Stimulated activated CD4-positive, alpha-beta T cell treated with anti-CD3 and anti-CD28 coated beads, TNF-alpha, amount 100 ng/mL, for 24 hours (primary cell): Measurements from ENCODE around the gene CHRNB2.

ENCODE experiments used
- DNase-seq, 3 experiments: peaks; one replicate each; pipeline ENCODE4 v3.0.0-alpha.2; 2020; ENCODE audit warnings: low read depth in 3 of 3

Gene CHRNB2

DNA sequence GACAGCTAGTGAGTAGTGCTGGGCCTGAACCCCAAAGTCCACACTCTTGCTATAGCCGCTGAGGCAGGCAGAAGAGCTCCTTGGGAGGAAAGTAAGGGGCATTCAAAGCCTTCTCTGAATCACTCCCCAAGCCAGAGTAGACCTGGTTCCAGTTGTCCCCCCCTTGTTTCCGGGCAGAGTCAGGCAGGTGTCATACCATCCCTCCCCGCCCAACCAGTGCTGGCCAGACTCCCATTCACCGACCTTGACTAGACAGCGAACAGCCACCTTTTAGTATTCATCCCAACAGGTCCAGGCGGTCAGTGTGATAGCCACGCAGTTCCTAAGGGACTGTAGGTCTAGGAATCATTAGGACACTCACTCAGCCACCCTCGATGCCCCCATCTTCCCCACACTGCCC lies 11.8 kb downstream of the CHRNB2 start:
- DNase-seq, result no peak

DNA sequence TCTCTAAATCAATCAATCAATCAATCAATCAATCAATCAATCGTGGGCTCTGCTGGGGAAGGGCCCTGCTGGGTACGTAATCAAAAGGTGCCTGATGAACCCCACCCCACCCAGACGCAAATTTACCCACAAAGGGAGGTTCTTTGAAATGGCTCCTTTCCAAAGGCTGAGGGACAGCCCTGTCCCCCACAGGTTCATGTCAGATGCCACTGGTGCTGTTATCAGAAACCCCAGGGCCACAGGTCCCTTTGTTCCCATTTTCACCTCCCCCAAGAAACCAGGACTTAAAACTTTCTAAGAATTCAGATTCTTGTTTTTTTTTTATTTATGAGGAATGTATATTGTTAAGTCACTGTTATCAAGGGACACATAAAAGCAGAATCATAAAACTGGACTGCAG lies 14.2 kb downstream of the CHRNB2 start:
- DNase-seq, result no peak

DNA sequence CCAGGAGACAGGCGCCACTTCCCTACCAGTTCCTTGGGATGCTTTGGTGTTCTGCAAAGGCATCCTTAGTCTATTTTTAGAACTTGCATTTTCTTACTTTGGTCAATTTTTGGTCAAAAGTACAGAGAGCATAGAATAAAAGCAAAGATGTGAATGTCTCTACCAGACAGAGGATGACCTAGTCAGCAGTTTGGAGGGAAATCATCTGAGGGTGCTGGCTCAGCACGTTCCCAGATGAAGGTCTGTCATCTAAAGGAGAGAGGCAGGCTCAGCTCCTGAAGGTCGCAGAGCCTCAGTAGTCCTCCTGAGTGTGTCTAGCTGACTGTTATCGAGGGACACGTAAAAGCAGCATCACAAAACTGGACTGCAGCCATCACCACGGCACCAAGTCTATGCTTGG lies 15.3 kb downstream of the CHRNB2 start:
- DNase-seq, result no peak

DNA sequence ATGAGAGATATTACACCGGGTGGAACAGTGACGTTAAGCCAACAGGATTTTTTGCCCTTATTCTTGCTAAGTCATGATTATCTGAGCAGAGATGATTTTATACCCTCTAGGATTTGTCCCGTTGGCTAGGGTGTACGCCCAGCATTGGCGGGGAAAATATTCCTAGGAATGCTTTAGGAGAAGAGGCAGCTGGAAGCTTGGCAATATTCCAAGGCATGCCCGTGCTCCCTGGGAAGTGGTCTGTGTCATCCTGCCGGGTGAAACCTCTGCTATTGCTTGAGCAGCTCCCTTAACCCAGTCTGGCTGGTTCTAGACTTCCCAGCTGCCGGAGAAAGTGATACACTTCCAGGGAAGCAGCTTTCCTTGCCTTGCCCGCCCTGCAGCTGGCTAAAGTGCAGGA lies 16.2 kb downstream of the CHRNB2 start:
- DNase-seq, result no peak

DNA sequence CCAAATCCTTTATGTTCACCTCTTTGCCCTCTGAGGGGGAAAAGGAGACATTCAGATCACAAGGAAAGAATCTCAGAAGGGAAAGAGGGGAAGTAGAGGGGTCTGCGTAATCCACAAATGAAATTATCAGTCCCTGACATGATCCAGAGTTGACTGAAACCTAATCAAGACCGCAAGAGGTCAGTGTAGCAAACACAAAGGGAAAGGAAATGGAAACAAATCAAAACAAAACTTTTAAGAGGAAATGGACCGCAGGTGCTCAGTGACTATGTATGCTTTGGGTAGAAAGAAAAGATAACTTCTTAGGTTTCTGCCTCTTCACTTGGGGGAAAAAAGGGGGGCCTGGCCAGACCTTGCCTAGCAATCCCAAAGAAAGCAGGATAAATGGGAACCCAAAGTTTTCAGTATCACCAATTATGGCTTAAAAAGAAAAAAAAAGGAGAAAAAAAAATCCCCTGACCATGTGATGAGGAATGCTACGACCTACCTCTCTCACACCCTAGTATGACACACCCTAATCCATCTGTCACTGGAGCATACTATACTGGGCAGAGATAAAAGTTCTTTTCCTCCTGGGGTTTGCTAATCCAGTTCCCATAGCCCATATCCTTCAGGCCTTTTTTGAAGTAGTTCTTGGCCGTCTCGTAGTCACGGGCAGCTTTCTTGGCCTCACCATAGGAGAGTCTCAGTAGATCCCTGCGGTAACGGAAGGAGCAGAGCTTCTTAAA lies 16.9 kb downstream of the CHRNB2 start:
- DNase-seq, result no peak

DNA sequence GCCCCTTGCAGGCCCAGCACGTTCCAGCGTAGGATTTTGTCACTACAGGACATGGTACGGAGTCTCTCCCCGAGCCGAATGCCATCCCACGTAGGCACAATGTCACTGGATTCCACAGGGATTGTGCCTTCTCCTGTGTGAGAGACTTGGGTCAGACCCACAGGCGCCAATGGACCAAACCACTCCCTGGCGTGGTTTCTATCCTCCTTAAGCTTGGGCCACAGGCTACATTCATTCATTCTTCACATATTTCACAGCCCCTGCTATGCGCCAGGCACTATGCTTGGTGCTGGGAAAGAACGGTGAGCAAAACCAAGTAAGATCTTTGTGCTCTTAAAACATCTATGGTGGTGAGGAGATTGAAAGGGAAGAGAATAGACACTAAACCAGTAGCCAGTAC lies 18.7 kb downstream of the CHRNB2 start:
- DNase-seq, result no peak

DNA sequence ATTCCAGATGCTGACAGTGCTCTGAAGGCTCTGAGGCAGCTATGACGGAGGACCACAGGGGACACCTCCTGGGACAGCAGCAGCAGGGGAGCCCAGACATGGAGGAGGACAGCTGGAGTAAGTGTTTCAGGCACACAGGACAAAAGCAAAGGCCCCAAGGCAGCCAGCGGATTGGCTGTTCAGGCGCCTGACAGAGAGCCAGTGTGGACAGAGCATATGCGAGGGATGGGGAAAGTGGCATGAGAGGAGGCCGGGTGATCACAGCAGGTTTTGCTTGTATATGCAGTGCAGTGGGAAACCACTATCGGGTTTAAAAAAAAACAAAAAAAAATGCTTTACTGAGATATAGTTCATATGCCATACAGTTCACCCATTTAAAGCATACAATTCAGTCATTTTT lies 19.1 kb downstream of the CHRNB2 start:
- no peak for DNase-seq

DNA sequence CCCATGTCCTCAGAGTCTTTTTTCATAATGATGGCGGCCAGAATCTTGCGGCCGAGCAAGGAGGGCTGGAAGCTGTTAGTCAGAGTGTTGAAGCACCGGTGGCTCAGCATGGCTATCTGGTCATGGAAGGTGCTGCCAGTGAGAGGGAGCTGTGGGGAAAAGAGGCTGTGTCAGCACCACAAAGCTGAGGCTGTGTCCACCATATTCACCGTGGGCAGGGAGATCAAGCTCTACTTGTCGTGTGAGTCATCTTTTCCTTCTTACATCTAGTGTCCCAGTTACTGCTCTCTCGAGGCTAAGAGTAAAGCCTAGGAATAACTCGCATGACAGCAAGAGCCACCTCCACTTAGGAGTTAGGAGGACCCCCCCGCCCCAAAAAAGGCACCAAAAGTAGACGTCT lies 22.2 kb downstream of the CHRNB2 start:
- DNase-seq, result no peak

DNA sequence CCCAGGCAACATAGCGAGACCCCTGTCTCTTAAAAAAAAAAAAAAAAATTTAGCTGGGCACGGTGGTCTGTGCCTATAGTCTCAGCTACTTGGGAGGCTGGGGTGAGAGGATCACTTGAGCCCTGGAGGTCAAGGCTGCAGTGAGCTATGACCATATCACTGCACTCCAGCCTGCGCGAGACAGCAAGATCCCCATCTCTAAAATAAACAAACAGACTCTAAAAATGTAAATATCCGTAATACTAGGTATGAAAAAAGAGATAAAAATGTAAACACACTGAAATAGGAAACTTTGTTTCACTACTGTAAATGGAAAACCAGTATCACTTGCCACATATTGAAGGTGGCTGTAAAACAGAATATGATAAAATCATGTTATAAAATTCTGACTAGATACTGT lies 23.2 kb downstream of the CHRNB2 start:
- no peak for DNase-seq

DNA sequence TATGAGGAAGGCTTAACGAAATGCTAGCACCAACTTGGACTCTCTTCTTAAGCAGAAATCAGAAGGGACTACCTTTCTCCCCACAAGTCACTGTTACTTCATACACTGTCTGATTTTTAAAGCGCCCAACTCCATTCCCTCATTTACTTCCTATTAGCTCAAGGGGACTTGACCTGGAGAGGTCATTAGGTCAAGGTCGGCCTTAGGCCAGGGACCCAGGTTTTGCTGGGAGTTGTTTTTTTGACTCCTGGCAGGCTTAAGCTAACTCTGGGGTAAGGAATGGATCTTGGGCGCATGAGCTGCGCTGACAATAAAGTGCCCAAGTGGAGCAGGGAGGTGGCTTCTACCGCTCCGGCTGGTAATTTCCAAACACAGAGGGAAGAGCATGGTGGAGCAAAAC lies 23.6 kb downstream of the CHRNB2 start:
- no peak for DNase-seq

DNA sequence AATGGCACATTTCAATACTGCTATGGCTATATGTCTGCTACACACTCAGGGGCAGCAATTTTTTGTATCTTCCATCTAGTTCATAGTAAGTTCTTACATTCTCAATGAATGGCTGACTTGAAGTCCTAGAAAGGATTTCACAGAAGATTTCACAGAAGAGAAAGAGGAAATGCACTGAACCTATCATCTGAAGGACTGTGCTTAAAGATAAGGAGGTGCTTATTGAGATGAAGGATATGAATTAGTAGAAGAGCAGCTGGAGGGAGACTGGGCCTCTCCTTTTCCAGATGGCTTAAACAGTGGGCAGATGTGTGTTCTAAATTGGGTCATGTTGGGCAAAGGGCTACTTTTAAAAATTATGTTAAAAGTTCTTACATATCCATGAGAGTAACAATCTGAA lies 25.8 kb downstream of the CHRNB2 start:
- DNase-seq, result no peak

DNA sequence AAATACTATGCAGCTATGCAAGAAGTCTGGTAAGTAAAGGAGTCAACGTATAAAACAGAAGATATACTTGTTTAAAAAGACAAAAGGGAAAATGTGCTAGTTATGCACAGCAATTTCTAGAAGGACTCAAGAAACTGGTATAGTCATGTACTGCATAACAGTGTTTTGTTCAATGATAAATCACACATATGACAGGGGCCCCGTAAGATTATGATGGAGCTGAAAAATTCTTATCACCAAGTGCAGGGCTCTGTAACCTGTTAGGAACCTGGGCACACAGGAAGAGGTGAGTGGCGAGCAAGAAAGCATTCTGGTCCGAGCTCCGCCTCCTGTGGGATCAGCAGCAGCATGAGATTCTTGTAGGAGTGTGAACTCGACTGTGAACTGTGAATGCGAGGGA lies 27.2 kb downstream of the CHRNB2 start:
- DNase-seq, result no peak

DNA sequence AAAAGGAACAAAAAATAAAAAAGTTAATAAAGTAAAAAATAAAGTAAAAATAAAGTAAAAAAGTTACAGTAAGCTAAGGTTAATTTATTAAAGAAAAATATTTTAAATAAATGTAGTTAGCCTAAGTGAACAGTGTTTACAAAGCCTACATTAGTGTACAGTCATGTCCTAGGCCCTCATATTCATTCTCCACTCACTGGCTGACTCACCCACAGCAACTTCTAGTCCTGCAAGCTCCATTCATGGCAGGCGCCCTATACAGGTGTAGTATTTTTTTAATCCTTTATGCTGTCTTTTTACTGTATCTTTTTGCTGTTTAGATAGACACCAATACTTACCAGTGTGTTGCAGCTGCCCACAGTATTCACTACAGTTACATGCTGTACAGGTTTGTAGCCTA lies 28.0 kb downstream of the CHRNB2 start:
- DNase-seq, result no peak

DNA sequence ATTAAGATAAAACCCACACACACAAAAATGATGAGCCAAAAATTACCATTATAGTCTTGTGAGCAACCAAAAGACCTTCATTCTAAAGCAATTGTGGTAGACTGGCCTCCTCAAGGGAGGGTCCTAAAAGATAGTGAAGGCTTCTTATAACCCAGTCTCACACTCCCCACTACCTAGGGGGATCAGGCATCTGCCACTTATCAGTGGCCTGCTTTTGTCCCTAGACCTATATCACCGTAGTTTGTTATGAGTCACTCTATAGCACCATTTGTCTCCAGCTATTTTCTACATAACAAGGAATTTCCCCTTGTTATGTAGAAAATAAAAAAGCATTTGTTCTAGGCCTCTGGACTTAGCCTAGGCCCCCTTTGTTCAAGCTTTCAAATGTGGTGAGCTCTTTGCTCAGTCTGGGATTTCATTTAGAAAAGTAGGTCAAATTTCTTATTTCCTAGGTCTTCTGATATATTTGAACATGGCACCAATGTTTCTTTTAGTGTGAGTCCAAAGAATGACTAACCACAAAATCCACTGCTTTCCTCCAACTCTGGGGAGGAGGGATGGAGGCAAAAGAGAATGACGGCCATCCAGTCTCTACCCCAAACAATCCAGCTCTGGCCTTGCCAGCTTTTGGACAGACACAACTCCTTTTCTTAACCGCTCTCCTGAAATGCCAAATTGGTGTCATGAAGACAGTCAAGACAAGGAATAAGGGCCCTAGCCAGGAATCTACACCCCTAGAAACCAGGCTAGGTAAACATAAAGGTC lies 31.5 kb downstream of the CHRNB2 start:
- no peak for DNase-seq

DNA sequence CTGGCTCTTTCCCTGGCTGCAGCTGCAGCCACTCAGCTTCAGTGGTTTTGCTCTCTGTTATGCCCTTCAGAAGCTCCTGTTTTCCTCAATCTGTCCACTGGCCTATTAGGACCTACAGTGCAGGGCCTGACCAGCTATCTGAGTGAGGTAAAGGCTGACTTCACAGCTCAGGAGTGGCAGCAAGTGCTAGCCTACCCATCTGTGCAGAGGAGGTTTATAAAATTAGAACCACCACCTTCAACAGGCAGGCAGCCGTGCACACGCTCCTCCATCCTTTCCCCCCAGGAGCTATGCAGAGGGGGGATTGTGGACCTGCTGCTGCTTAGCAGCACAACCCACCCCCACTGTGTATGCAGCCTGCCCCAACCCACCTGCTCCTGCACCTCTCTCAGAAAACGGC lies 32.1 kb downstream of the CHRNB2 start:
- no peak for DNase-seq

DNA sequence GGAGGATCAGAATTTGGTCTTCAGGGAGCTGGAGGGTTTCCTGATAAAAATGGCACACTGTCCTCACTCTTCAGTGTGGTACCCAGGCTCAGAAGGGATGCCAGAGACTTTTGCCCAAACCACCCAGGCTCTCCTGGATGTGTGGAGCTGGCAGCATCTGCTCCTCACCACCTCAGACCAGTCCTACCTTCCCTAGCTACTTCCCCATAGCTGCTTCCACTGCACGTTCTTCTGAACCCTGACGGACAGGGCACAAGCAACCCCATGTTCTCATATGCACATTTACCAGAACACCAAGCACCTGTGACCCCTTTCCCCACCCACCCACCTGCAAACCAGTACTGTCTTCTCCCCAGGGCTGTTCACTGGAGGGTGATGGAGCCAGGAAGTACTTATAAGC lies 35.7 kb downstream of the CHRNB2 start:
- DNase-seq, result no peak

DNA sequence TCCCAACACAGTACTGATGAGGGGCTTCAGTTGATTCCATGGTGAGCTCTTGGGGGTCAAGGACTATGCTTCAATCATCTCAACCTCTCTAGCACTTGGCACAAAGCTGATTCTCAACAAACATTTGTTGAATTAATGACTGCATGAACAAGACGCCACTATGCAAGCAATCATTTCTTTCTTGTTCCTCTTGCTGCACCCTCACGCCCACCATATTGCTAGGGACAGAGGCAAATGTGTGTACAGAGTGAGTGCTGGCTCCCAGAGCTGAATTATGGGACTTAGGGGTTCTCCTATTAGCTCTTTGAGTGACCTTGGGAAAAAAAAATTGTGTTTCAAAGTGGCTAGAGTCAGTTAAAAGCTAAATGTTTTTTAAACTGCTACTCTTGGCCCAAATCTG lies 38.0 kb downstream of the CHRNB2 start:
- no peak for DNase-seq

DNA sequence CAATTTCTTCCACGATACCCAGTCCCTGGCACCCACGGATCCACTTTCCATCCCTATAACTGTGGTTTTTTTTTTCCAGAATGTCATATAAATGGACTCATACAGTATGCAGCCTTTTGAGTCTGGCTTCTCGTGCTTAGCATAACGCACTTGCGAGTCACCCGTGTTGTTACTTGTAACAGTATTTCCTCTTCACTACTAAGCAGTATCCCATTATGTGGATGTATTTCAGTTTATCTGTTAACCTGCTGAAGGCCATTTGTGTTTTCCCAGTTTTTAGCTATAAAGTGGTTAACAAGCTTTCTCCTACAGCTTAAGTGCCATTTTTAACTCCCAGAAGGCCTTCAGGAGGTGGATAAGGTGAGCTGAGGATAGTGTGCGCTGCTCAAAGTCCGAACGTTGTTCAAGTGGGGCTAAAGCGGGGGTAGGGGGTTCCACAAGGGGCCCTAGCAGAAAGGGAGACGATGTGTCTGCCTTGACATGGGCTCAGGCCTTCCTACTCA lies 39.6 kb downstream of the CHRNB2 start:
- DNase-seq, result no peak

DNA sequence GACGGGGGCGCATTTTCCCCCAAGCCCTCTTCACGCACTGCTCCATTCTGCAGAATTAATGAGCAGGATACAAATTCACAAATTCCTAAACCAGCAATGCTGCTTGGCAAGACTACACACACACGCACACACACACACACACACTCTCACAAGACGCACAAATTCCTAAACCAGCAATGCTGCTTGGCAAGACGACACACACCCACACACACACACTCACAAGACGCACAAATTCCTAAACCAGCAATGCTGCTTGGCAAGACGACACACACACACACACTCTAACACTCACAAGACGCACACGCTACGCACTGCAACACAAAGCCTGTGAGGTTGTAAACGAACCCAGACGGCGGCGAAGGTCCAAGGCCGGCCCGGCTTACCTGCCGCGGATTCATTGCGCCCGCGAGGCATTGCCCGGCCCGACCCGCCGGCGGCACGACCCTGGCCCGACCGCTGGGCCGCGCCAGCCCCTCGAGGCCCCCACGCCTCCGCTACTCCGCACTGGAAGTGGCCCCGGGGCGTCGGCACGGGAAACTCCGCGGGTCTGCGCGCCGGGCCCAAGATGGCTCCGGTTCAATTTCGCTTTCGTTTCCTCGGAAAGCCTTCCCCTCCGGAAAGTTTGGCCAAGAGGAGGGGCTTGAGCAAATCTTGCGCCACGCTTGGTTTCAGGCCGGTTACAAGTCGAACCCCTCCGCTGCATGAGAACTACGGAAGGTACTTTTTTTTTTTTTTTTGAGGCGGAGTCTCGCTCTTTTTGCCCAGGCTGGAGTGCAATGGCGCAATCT lies 40.2 kb downstream of the CHRNB2 start, which contains the start of gene ADAR:
Gene ADAR (minus strand): TSS at position 578 of the 788 bp plus-strand sequence. CDS start 180 bp downstream, at position 398.
- DNase-seq, result peak; percentile 80 to 90 (median 89)

DNA sequence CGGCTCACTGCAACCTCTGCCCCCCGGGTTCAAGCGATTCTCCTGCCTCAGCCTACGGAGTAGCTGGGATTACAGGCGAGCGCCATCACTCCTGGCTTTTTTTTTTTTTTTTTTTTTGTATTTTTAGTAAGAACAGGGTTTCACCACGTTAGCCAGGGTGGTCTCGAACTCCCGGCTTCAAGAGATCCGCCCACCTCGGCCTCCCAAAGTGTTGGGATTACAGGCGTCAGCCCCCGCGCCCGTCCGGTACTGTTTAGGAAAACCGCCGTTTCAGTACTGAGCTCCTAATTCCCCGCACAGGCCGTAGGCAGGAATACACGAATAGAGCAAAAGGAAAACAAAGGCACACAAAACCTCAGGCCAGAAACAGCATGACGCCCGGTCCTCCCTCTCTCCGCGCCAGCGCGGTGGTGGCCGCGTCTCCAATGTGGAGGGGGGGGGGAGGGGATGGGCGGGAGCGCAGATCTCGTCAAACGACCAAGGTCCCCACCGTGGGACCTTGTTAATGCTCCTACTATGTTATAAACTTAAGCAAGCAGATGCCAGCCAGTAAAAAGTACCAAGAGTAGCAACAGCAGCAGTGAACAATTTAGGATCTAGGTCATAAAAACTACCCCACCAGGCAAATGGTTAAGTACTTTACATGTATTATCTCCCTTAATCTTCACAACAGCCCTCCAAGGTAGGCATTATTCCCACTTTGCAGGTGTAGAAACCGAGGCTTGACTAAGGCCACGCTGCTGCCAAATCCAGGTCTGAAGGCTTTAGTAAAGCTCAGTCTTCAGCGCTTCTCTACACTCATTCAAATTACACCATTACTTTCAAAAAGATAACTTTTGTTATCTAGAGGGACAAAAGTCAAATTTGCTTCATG lies 41.1 kb downstream of the CHRNB2 start:
- peak in 1 of 3 experiments; percentile 19 for DNase-seq
